SK-N-SH (cell line): ENCODE data around the gene C14orf119. TPM values are rescaled to one million over a fixed set of nuclear protein-coding genes. Genes with fewer than 3 reads are reported as not detected.

Source experiments
- CTCF ChIA-PET: fragments of 300-600, 350-600 bp; formaldehyde crosslinking; extraction: SDS; loops from one replicate; lab custom pipeline; 2021; lab: Yijun Ruan, JAX
- POLR2A ChIA-PET: fragments of 350-600 bp; sonication (Branson Sonifier 250); formaldehyde crosslinking; extraction: SDS; loops from one replicate; lab custom pipeline; 2020; ENCODE audit warnings: antibody characterized with exemption, inconsistent platforms; lab: Yijun Ruan, JAX
- DNase-seq: peaks from one replicate; pipeline ENCODE4 v3.0.0; 2012
- H2AFZ ChIP-seq: fragments of 200-600 bp; sonication (generic); 2 replicates; pipeline ENCODE4 v1.8.1; 2016; ENCODE audit warnings: antibody characterized with exemption, mild to moderate bottlenecking, low read depth
- H3F3A ChIP-seq: fragments of 200-600 bp; sonication (generic); replicated peaks from 2 replicates; pipeline ENCODE3; 2016; ENCODE audit warnings: antibody characterized with exemption, mild to moderate bottlenecking; ENCODE audit not compliant: insufficient read depth
- H3K27ac ChIP-seq, 2 experiments: fragments of 200-500 bp in 1 of 2; fragments of 200-600 bp in 1 of 2; sonication (Bioruptor generic) in 1 of 2; sonication (generic), shearing (Covaris generic) in 1 of 2; 2 replicates each; pipeline versions ENCODE4 v1.5.1 to v1.6.1; 2014 to 2016; ENCODE audit warnings: low read depth in 2 of 2, inconsistent platforms in 1 of 2, low read length in 1 of 2, mild to moderate bottlenecking in 1 of 2, mixed read lengths in 1 of 2
- H3K27me3 ChIP-seq: fragments of 200-600 bp; sonication (generic), shearing (Covaris generic); 2 replicates; pipeline ENCODE4 v1.6.1; 2016; ENCODE audit warnings: mixed run types; ENCODE audit not compliant: insufficient read depth
- H3K36me3 ChIP-seq, 2 experiments: fragments of 200-500 bp in 1 of 2; fragments of 200-600 bp in 1 of 2; sonication (Bioruptor generic) in 1 of 2; sonication (generic) in 1 of 2; replicated peaks in 1 of 2; 2 replicates each; pipeline versions ENCODE3 to v1.5.1; 2014 to 2016; ENCODE audit warnings: low read length in 1 of 2, mild to moderate bottlenecking in 1 of 2; ENCODE audit not compliant: insufficient read depth in 2 of 2, control insufficient read depth in 1 of 2
- H3K4me1 ChIP-seq, 2 experiments: fragments of 200-500 bp in 1 of 2; fragments of 200-600 bp in 1 of 2; sonication (Bioruptor generic) in 1 of 2; sonication (generic), shearing (Covaris generic) in 1 of 2; 2 replicates each; pipeline versions ENCODE4 v1.5.1 to v1.6.1; 2014 to 2016; ENCODE audit warnings: low read depth in 1 of 2, low read length in 1 of 2, mixed run types in 1 of 2; ENCODE audit not compliant: insufficient read depth in 2 of 2, control insufficient read depth in 1 of 2
- H3K4me2 ChIP-seq: fragments of 200-600 bp; sonication (generic), shearing (Covaris generic); 2 replicates; pipeline ENCODE4 v1.6.1; 2017; ENCODE audit warnings: mixed run types
- H3K4me3 ChIP-seq, 2 experiments: fragments of 200-500 bp in 1 of 2; fragments of 200-600 bp in 1 of 2; sonication (Bioruptor generic) in 1 of 2; sonication (generic), shearing (Covaris generic) in 1 of 2; 2 replicates each; pipeline versions ENCODE4 v1.5.1 to v1.8.1; 2014 to 2016; ENCODE audit warnings: low read depth in 2 of 2, inconsistent platforms in 1 of 2, low read length in 1 of 2, mild to moderate bottlenecking in 1 of 2, mixed read lengths in 1 of 2, moderate library complexity in 1 of 2
- H3K79me2 ChIP-seq: fragments of 200-600 bp; sonication (generic); 2 replicates; pipeline ENCODE4 v1.8.1; 2017; ENCODE audit warnings: mild to moderate bottlenecking; ENCODE audit not compliant: insufficient read depth
- H3K9ac ChIP-seq: fragments of 200-600 bp; sonication (generic); 2 replicates; pipeline ENCODE4 v1.6.1; 2017; ENCODE audit warnings: mixed run types
- H3K9me2 ChIP-seq: fragments of 200-600 bp; sonication (generic); 2 replicates; pipeline ENCODE4 v1.6.1; 2017; ENCODE audit warnings: mixed run types
- H3K9me3 ChIP-seq: fragments of 200-600 bp; sonication (generic); 2 replicates; pipeline ENCODE4 v1.6.1; 2017; ENCODE audit warnings: mixed run types, mild to moderate bottlenecking, moderate library complexity
- H4K20me1 ChIP-seq: fragments of 200-600 bp; sonication (generic); 2 replicates; pipeline ENCODE4 v1.6.1; 2017; ENCODE audit warnings: mild to moderate bottlenecking, mixed run types; ENCODE audit not compliant: insufficient read depth
- ELF1 ChIP-seq: IDR thresholded peaks from 2 replicates; pipeline ENCODE4 v1.4.0; 2012
- EP300 ChIP-seq, 2 experiments: IDR thresholded peaks; 2 replicates each; pipeline versions ENCODE4 v1.4.0 to v1.6.1; 2012; ENCODE audit warnings: borderline replicate concordance in 1 of 2, low read depth in 1 of 2, low read length in 1 of 2
- FOSL2 ChIP-seq: IDR thresholded peaks from 2 replicates; pipeline ENCODE4 v1.4.0; 2012; ENCODE audit warnings: low read depth, mild to moderate bottlenecking, moderate library complexity, borderline replicate concordance
- FOXM1 ChIP-seq: IDR thresholded peaks from 2 replicates; pipeline ENCODE4 v1.4.0; 2012; ENCODE audit warnings: low read depth, mild to moderate bottlenecking
- GATA2 ChIP-seq: sonication (generic); formaldehyde crosslinking; IDR thresholded peaks from 2 replicates; pipeline ENCODE4 v1.5.0; 2020; ENCODE audit warnings: mild to moderate bottlenecking, missing genetic modification reagents
- RAD21 ChIP-seq: IDR thresholded peaks from 2 replicates; pipeline ENCODE4 v1.6.1; 2012; ENCODE audit warnings: mild to moderate bottlenecking, low read length
- RCOR1 ChIP-seq: fragments of 150-350 bp; IDR thresholded peaks from 2 replicates; pipeline ENCODE4 v1.6.1; 2017; ENCODE audit warnings: antibody characterized with exemption, low read length
- RFX5 ChIP-seq: IDR thresholded peaks from 2 replicates; pipeline ENCODE4 v1.6.1; 2012; ENCODE audit warnings: mild to moderate bottlenecking, improper control_type of control experiment, low read length
- TAF1 ChIP-seq: IDR thresholded peaks from 2 replicates; pipeline ENCODE4 v1.6.1; 2012; ENCODE audit warnings: low read depth, mild to moderate bottlenecking, low read length, moderate library complexity, borderline replicate concordance
- WGBS: methylation state at CpG from one replicate; pipeline ENCODE4 v1.1.6; 2017; ENCODE audit warnings: low lambda C conversion rate; 5-methylcytosine and 5-hydroxymethylcytosine counted together
- polyA plus RNA-seq, 3 experiments: library from polyadenylated mRNA; depleted of rRNA; stranded (reverse); fragments of >200 nt; gene quantifications; 2 replicates each; pipeline ENCODE4 v1.2.3, GENCODE V29; 2012
- TF ChIP-seq, protein P1 (sequence below): fragments of 200-600 bp; sonication (generic); IDR thresholded peaks from 2 replicates; pipeline ENCODE4 v1.6.1; 2017; ENCODE audit warnings: antibody characterized with exemption, mild to moderate bottlenecking, moderate library complexity
- TF ChIP-seq, protein P2 (sequence below): IDR thresholded peaks from 2 replicates; pipeline ENCODE4 v1.4.0; 2012; ENCODE audit warnings: low read depth, borderline replicate concordance

The C14orf119 gene
- polyA plus RNA-seq, 1 of the 3 experiments (the other 2 are of a cell fraction) = 55.2 TPM

DNA sequence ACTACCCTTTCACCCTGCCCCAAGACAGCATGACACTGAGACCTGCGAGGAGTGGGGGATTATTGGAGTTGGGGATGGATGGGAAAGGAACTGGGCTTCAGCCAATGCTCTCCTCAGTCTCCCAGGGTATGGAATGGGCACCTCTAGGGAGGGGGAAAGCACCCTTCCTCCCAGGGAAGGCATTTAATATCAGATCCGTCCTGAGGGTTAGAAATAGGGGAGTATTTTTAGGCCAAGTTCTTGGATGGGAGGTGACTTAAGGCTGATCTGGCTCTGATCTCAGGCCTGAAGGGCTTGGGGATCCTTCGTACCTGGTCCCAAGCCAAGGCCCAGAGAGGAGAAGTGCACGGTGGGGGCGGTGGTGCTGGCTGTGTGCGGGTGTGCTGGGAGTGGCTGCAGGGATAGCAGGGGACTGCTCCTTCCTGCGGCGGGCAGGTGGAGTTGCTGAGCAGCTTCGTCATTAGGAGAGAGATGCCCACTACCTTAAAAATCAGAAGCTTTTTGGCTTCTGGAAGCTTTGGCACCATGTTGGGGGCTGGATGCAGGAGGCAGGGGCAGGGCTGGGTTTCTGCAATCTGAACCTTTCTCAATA, 30.7 kb downstream of the C14orf119 start:
- peaks cover 6% of the 10 kb centered on the region; the same call in 1 of the 2 replicates for H3K27me3 ChIP-seq
- H3K79me2 ChIP-seq = no peaks in the 10 kb centered on the region
- no peak for DNase-seq
- H3K4me1 ChIP-seq = no peaks in the 10 kb centered on the region; a peak in 2 of 4 replicates
- POLR2A ChIA-PET = no interaction called here
- no peak overlapping the region for H3K9ac ChIP-seq
- H4K20me1 ChIP-seq = no peaks in the 10 kb centered on the region
- whole genome bisulfite sequencing = 62% methylated on average over 9 of the region's 9 CpGs
- H3K36me3 ChIP-seq = no peaks in the 10 kb centered on the region
- H3K9me3 ChIP-seq = no peaks in the 10 kb centered on the region
- H3F3A ChIP-seq = no peaks in the 10 kb centered on the region
- no peak overlapping the region for H3K4me2 ChIP-seq
- TF ChIP-seq RCOR1 (no peak), FOSL2 (no peak), FOXM1 (no peak)
- TF ChIP-seq, all 33 proteins: peak for 0
- Histone ChIP-seq H3K27ac (no peak overlapping the region), H3K9me2 (no peaks in the 10 kb centered on the region), H3K4me3 (no peak overlapping the region), H2AFZ (no peak overlapping the region)
- CTCF ChIA-PET = interaction anchor here (0.6 to 19.7 kb wide), 4 partner anchors 31 to 79 kb away, joined by 3 to 495 read pairs (median 3); partner anchors contain the start of gene SLC7A8

DNA sequence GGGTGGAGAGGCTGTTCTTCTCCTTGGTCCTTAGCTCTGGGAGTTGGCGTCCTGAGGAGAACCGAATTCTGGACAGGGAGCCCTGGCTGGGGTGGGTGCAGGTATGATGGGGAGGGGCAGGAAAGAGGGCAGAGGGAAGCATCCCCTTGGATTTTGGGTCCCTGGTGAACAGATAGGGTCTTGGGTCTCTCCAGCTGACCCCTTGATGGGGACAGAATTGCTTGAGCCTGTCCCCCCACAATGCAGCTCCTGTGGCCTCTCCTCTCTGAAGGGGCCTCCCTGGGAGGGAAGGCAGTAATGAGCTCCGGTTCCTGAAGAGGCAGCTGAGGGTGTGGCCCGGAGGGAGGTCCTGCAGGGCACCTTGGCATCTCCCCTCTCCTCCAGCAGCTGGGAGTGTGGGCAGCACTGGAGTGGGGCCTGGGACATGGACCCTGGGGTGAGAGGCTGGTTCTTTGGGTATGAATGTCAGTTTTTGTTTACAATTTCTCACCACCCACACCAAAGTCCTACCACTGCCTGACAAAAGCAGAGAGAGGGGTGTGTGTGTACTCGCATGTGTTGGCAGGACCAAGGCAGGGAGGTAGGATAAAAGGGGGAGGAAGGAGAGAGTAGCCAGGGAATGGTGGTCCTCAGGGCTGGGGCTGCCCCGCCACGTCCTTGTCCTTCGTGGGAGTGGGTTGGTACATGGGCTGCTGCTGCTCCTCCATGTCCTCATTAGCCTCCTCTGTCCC, 31.4 kb downstream of the C14orf119 start:
- WGBS = 38% methylated on average over 8 of the region's 8 CpGs
- POLR2A ChIA-PET = no interaction called here

More for the DNA sequence above, 31.4 kb downstream of the C14orf119 start:
- TF ChIP-seq EP300 (IDR thresholded peaks at IDR 0.05; ENCODE audit: borderline replicate concordance in 1 of 2, low read depth in 1 of 2, low read length in 1 of 2) (no peak), RAD21 (no peak), TAF1 (no peak), ELF1 (no peak), GATA2 (no peak), RFX5 (no peak)
- TF ChIP-seq, protein P1, sequence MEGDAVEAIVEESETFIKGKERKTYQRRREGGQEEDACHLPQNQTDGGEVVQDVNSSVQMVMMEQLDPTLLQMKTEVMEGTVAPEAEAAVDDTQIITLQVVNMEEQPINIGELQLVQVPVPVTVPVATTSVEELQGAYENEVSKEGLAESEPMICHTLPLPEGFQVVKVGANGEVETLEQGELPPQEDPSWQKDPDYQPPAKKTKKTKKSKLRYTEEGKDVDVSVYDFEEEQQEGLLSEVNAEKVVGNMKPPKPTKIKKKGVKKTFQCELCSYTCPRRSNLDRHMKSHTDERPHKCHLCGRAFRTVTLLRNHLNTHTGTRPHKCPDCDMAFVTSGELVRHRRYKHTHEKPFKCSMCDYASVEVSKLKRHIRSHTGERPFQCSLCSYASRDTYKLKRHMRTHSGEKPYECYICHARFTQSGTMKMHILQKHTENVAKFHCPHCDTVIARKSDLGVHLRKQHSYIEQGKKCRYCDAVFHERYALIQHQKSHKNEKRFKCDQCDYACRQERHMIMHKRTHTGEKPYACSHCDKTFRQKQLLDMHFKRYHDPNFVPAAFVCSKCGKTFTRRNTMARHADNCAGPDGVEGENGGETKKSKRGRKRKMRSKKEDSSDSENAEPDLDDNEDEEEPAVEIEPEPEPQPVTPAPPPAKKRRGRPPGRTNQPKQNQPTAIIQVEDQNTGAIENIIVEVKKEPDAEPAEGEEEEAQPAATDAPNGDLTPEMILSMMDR = no peak
- TF ChIP-seq, protein P2, sequence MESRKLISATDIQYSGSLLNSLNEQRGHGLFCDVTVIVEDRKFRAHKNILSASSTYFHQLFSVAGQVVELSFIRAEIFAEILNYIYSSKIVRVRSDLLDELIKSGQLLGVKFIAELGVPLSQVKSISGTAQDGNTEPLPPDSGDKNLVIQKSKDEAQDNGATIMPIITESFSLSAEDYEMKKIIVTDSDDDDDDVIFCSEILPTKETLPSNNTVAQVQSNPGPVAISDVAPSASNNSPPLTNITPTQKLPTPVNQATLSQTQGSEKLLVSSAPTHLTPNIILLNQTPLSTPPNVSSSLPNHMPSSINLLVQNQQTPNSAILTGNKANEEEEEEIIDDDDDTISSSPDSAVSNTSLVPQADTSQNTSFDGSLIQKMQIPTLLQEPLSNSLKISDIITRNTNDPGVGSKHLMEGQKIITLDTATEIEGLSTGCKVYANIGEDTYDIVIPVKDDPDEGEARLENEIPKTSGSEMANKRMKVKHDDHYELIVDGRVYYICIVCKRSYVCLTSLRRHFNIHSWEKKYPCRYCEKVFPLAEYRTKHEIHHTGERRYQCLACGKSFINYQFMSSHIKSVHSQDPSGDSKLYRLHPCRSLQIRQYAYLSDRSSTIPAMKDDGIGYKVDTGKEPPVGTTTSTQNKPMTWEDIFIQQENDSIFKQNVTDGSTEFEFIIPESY = no peak
- peaks cover 6% of the 10 kb centered on the region; the same call in 1 of the 2 replicates for H3K27me3 ChIP-seq
- CTCF ChIA-PET = interaction anchor here (0.6 to 19.7 kb wide), 3 partner anchors 30 to 78 kb away, joined by 3 to 495 read pairs (median 3); partner anchors contain the start of gene SLC7A8
- H4K20me1 ChIP-seq = no peaks in the 10 kb centered on the region
- no peaks in the 10 kb centered on the region for H3K36me3 ChIP-seq
- no peaks in the 10 kb centered on the region for H3K9me3 ChIP-seq
- H3K27ac ChIP-seq = no peak overlapping the region
- no peak overlapping the region for H3K9ac ChIP-seq
- no peaks in the 10 kb centered on the region; a peak in 2 of 4 replicates for H3K4me1 ChIP-seq
- H2AFZ ChIP-seq = no peak overlapping the region
- no peak overlapping the region for H3K4me2 ChIP-seq
- H3K9me2 ChIP-seq = no peaks in the 10 kb centered on the region
- H3K4me3 ChIP-seq = no peak overlapping the region
- no peak for DNase-seq
- no peaks in the 10 kb centered on the region for H3F3A ChIP-seq
- no peaks in the 10 kb centered on the region for H3K79me2 ChIP-seq
